SH-SY5Y (cell line): Measurements from ENCODE around the gene KDM3A.

ENCODE experiments used
- GATA2 ChIP-seq: IDR thresholded peaks from 2 replicates; pipeline ENCODE4 v1.6.1; 2011; ENCODE audit warnings: mild to moderate bottlenecking, low read depth, low read length
- GATA3 ChIP-seq: IDR thresholded peaks from 2 replicates; pipeline ENCODE4 v1.6.1; 2011; ENCODE audit warnings: low read depth, mild to moderate bottlenecking, low read length, moderate library complexity

DNA sequence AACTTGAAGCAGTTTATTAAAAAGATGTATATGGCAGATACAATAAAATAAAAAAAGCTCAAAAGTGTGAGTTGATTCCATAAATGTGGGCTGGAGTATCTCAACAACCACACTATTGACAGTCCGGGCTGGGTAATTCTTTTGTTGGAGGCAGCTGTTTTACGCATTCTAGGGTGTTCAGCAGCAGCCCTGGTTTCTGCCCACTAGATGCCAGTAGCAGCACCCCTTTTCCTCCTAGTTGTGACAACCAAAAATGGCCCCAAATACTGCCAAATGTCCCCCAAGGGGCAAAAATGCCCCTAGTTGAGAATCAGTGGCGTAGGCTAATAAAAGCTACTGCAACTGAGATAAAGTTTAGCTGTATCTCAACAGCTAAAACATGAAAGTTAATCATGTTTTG is 77.3 kb downstream of the KDM3A start:
- TF ChIP-seq GATA2 (no peak), GATA3 (no peak)
